ENCODE measurements around the gene TNRC18. TPM values are rescaled to one million over a fixed set of nuclear protein-coding genes. Genes with fewer than 3 reads are reported as not detected.

Gene TNRC18
- total and polyA plus RNA-seq, 2 of the 8 experiments (the other 6 are each of a cell fraction or from before 2014, with no cell fraction given), result 1.7 to 8.6 TPM

GRCh38 chr7:5374464-5374863 lies 49.2 kb downstream of the TNRC18 start (continued):
- no peak for TF ChIP-seq CHD7 (IDR thresholded peaks at IDR 0.05; ENCODE audit: insufficient replicate concordance, low read length)
- TF ChIP-seq POU5F1 (IDR thresholded peaks at IDR 0.05; ENCODE audit: low read depth, low read length), result no peak
- TF ChIP-seq CHD2 (IDR thresholded peaks at IDR 0.05; ENCODE audit: low read length), result no peak
- TF ChIP-seq GABPA (IDR thresholded peaks at IDR 0.05; ENCODE audit: borderline replicate concordance, insufficient read depth, low read length), result no peak
- TF ChIP-seq TBP (IDR thresholded peaks at IDR 0.05; ENCODE audit: low read depth, low read length), result no peak
- TF ChIP-seq ATF2 (IDR thresholded peaks at IDR 0.05; ENCODE audit: low read length), result no peak
